C4-2B (cell line): ENCODE data around the gene TMEM221.

ENCODE experiments used
- CTCF ChIP-seq: fragments of 450-650 bp; conservative IDR thresholded peaks from 2 replicates; pipeline ENCODE4 v1.5.1; 2017; ENCODE audit warnings: mild to moderate bottlenecking
- ZFX ChIP-seq: fragments of 450-650 bp; IDR thresholded peaks from 2 replicates; pipeline ENCODE4 v1.6.1; 2017

GRCh38 chr19:17490411-17490810 lies 41.9 kb upstream of the TMEM221 start:
- TF ChIP-seq CTCF (no peak), ZFX (no peak)
